ENCODE results near the gene ATP8A1.

Gene ATP8A1

DNA sequence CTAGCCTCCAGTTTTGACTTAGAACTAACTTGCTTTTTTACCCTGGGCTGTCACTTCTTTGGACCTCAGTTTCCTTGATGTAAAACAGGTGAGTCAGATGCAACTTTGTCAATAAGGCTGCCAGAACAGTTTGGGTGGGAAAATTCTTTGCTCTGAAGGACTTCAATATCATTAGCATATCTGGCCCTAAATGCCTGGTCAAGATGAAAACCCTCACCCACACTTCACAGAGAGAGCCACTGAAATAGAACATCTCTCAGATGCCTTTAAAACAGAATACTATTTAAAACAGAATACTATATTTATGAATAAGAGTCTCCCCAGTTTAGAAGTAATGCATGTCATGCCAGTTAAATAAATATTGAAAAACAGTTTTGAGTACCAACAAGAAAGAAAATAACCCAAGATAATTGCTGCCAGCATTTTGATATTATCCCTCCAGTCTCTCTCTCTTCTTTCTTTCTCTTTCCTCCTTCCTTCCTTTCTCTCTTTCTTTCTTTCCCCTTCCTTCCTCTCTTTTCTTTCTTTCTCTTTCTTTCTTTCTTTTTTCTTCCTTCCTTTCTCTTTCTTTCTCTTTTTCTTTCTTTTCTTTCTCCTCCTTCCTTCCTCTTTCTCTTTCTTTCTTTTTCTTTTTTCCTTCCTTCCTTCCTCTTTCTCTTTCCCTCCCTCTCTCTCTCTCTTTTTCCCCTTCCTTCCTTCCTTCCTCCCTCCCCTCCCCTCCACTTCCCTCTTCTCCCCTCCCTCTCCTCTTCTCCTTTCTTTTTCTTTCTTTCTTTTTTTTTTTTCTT lies 292.4 kb downstream of the ATP8A1 start:
- no peak for DNase-seq (ENCODE audit: low read depth)

DNA sequence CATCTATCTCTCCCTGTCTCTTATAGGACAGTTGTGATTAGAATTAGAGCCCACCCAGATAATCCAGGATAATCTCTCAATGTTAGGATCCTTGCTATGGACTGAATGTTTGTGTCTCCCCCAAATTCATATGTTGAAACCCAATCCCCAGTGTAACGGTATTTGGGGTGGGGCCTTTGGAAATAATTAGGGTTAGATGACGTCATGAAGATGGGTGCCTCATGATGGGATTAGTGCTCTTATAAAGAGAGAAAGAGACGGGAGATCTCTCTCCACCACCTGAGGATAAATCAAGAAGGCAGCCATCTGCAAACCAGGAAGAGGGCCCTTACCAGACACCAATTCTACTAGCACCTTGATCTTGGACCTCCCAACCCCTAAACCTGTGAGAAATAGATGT lies 293.3 kb downstream of the ATP8A1 start:
- no peak for DNase-seq (ENCODE audit: low read depth)

DNA sequence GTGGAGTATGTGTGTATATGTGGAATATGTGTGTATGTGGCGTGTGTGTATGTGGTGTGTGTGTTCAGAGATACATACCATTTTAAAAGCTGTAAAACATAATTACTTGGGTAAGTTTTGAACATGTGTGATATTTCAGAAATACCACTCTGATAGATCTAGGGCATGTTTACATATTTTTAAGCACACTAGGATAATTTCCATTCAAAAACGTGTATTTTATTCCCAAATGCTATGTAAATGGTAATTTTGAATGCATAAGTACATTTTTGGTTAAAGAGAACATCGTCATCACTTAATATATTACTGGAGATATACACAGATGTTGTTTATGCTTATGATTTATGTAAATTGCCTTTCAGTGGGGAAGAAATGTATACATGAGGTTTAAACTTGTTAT lies 294.3 kb downstream of the ATP8A1 start:
- no peak for DNase-seq (ENCODE audit: low read depth)

DNA sequence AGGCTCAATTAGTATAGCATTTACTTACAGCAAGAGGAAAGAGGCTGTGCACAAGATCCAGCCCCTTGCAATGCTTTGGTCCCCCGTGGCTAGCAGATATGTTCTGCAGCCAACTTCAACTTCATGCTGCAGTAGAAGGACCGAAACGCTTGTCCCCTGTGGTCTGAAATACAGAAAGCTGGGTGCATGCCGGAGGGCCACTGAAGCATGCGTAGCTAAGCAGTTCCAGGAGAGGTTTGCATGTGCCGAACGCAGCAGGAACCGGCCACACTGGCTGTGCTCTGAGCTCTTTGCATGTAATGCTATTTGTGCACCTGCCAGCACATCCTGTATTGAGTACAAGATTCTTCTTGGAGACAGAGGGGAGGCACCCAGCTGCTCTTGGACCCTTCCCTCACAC lies 295.4 kb downstream of the ATP8A1 start:
- no peak for DNase-seq (ENCODE audit: low read depth)

DNA sequence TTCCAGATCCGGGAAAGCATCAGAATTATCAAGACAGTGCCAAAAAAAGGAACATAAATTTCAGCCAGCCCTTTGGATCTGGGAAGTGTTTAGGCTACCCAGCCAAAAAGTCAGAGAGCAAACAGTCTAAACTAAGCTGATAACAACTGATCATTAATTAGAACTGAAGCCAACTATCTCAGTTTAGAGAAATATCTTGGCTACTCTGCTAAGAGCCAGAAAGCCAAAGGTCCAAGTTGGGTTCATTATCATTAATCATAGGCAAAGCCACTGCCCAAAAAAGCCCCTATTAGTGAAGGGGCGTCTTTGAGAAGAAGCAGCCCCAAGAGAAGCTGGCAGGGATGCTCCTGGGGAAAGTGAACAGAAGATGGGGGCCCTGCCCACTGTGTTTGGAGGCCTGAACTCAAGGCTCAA lies 296.6 kb downstream of the ATP8A1 start:
- DNase-seq (ENCODE audit: low read depth): no peak

DNA sequence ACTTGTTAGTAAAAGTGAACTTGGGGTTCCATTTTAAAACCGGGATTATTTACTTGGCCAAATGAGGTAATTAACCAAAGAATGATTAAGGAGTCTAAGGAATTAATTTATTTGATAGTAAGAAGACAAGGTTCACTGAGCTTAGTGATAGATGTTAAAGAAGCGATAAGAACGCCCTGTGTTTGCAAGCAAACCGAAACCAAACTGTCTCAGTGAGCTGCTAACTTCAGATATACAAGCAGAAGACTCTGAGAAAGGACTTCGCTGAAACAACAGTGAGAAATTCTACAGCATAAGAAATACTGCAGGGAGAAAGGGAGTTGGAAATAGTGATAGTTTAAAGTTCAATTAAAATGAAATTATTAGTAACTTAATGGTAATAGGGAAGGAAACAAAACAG lies 297.2 kb downstream of the ATP8A1 start:
- DNase-seq (ENCODE audit: low read depth): no peak

Measured in stimulated activated CD8-positive, alpha-beta memory T cell treated with anti-CD3 and anti-CD28 coated beads, Interleukin-4, amount 100 ng/mL, for 24 hours (primary cell).